Embryonic facial prominence (tissue), 1 donor: ENCODE results near the gene PYROXD2.
A peak's percentile ranks its signal among the peaks of the same experiment; 100 is the strongest.
"Not testable (repeated sequence)": the region's sequence is repeated elsewhere in the genome, so short reads cannot be mapped to it uniquely, and the experiment has no call there.

ENCODE experiments used
- DNase-seq: peaks from one replicate; pipeline ENCODE4 v3.0.0-alpha.2; 2016; ENCODE audit errors: extremely low spot score

Gene PYROXD2

DNA sequence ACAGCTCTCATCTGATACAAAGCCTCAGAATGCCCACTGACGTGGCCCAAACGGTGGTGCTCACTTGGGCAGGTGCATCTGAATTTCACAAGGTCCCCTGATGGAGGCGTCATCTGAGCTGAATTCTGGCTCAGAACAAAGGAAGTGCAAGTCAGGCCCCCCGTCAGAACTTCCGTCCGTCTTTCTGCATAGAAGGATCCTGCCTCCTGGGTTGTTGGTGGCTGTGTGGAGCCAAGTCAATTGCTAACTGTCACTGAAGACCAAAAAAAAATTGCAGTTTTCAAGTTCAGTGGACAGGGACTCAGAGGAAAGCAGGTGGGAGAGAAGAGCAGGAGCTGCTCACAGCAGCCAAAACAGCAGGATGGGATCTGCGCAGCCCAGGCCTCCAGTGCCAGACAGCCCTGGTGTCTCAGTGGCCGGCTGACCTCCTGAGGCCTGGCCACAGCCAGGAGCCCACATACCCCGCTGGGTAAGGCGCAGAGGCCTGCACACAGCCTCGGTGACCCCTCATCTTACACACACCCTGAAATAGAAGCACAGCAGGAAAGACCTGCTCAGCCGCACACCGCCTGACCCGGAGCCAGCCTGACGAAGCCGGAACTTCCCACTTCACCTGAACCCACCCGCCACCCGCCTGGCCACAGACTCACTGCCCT is 49.4 kb downstream of the PYROXD2 start:
- no peak for DNase-seq

DNA sequence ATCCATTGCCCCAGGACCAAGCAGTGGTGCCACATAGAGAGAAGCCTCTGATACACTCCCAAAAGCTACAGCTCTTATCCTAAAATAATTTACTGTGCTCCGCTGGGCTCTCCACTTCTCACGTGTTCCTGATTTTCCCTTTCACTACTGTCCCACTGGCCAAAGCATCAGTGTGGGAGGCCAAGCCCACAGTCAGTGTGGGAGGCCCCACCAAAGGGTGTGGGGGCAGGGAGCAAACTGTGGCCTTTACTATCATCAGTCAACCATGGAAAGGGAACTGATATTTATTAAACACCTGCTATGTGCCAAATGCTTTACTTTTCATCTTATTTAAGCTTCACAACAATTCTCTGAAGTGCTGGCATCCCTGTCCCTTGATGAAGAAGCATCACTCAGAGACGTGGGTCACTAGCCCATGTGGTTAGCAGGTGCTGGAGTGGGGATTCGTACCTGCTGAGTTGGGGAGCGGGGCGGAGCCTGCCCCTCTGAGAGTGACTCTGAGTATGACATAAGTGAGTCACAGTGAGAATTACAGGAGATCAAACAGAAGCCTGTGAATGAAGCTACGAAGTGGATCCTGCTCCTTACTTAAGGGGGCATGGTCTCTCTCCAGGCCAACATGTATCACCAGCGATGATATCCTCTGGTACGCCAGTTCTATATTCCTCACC is 50.4 kb downstream of the PYROXD2 start:
- DNase-seq, result no peak

DNA sequence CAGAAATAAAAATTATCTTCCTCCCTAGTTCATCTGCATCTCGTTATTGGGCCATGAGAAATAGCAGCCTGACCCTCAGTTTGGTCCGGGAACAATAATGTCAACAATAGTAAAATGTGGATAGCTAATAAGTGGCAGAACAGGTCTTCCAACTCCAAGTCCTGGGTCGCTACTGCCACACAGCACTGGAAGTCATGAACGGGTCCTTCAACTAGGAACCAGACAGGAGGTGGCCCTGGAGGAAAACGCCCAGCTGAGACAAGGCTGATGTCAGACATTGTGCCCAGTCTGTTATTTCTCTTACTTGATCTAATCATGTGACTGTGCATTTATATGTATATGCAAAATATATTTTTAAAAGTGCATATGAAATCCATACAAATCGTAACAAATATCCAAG is 51.8 kb downstream of the PYROXD2 start:
- no peak for DNase-seq

DNA sequence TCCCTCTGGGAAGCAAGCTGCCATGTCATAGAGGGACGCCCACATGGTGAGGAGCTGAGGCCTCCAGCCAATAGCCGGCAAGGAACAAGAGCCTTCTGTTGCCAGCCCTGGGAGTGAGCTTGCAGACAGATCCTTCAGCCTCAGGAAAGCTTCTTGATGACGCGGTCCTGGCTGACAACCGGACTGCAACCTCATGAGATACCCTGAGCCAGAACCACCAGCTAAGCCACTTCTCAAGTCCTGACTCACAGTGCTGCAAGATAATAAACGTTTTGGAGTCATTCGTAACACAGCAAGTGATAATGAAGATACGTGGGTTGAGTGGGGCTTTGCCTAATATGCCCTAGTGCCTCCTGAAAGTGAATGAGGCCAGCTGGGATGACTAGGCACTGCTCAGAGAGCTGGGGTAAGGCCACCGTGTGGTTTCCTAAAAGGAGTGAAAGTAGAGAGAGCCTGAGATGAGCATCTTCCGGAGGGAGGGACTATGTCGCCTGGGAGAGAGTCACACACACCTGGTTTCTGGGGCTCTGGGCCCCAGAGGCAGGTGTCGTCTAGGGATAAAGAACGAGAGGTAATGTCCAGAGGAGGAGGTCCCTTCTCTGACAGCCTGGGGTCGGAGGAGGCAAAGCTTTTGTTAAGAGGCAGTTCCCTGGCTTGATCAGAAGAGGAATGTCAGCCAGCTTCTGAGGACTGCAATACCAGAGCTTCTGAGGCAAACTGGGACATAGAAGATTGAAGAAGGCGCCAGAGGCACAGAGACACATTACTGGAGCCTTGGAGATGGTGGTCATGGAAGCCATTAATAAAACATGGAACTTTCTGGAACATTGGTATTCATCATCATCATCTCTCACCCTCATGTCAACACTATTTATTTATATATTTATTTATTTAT is 53.6 kb downstream of the PYROXD2 start:
- no peak for DNase-seq

DNA sequence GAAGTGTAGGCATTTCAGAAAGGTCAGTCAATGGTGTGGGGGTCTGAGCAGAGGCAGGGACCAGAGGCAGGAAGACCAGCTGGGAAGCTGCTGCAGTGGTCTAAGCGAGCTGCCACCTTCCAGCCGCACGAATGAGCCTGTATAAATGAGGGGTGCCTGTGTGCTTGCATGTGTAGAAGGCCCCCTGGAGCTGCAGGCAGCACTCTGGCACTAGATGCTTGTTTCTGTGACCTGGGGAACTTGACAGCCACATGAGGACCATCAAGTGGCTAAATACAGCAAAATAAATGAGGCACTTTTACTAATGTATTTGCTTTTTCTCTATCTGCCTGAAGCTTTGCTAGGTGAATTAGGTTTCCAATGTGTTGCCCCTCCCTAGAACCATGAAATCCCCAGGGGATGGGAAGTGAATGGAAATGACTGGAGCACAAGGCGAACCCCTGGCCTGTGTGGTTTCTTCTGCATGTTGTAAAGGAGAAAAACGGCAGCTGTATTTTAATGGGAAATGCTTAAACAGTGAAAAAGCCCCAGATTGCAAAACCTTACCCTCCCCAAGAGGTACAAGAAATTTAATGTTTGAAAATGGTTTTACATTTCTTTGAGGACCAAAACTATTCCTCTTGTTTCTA is 57.7 kb downstream of the PYROXD2 start:
- no peak for DNase-seq

DNA sequence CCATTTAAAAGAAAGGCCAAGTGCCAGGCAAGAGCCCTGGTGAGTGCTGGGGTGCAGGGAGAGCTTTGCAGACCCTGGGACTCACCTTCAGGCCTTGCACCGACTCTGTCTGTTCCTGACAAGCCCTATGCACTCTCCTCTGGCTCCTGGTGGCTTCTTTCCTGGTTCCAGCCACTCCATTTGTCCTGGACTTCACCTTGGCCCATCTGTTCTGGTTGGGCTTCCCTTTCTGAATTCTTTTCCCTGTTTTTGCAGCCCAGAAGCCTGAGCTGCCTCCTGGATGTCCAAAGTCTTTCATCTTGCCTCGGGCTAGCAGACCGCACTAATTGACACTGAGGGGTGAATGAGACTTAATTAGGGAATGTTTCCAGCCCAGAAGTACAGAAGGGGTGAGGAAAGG is 60.5 kb downstream of the PYROXD2 start:
- DNase-seq, result no peak

DNA sequence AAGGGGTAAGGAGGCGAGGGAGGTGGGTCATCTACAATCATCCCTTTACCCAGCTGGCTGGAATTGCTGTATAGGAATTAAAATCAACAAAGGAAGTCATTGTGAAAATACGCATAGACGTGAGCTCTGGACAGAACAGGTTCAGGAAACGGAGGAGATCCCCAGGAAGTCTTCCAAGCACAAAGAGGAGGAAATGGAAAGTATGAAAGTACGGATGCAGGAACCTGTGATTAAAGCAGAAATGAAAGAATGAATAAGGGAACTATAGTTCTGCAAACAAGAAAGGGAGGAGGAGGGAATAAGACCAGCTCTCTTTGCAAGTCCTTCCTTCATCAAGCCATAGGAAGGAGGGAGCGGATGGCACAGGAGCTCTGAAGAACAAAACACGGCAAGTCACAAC is 61.8 kb downstream of the PYROXD2 start:
- no peak for DNase-seq

DNA sequence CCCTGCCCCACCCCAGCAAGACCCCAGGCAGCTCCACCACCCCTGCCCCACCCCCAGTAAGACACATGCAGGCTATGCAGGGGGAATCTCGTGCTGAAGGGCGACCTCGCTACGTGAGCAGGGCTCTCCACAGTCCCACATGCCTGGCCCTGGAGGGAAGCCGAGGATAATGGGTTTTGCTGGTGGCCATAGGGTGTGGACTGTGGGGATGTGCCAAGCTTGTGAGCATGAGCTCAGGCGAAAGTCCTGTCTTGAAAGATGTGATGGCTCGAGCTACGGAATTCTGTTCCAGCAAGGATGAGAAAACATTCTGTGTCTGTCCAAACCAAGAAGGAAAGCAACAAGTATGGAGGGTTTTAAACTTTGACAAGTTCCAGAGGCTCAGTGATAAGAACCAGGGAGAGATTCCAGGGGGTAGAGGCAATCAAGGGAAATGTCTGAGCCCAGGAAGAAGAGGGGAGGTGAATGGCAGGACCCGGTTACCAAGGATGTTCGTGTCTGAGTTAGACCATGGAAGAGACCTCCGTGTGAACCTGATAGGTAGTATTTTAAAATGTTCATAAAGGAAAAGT is 63.1 kb downstream of the PYROXD2 start:
- no peak for DNase-seq

DNA sequence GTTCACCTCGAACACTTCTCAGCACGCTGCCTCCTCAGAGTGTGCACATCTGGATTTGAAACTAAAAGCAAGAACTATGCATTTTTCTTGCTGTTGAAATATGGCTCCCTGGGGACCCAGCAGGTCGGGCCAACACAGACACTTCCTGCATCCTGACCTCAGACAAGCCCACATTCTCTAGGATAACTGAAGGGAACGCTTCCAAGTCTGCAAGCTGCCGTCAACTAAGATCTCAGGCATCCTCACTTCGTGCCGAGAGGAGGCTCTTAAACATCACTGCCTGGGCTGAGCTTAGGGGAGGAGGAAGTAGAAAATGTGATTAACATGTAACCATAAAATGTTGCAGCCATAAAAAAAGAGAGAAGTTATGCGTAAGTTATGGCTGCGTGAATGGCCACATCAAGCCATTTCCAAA is 65.5 kb downstream of the PYROXD2 start:
- DNase-seq, result peak; percentile 16

DNA sequence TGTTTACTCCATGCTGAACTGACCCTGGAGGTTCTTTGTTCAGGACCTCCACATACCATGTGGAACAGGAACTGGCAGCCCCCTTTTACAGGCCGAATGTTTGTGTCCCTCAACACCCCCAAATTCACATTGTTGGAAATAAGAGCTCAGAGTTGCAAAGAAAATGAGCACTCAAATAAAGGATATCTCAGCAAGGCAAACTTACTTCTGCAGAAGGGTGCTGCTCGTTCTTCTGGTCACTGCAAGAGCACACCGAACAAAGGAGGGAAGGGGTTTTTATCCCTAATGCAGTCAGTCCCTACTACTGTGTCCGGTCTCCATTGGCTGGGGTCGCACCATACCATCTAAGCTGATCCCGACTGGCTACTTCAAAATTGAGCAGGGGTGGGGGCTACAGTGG is 68.1 kb downstream of the PYROXD2 start:
- no peak for DNase-seq

DNA sequence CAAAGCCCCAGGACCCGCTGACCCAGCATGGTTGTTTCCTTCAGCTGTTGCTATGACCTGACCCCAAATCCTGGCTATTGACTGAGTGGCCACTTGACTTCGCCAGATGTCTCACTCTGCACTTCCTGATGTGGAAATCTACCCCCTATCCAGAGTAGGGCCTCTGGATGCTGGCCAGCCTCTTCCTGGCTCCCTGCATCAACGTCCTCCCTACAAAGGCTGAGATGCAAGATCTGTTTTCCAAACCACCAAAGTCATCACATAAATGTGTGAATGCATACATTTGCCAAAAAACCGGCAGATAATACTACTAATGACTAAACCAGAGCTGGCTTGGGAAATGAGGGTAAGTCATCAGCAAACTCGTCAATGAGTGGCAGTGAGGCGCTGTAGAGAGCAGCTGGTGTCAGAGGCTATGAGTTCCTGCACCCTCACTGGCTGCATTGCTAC is 70.4 kb downstream of the PYROXD2 start:
- no peak for DNase-seq

DNA sequence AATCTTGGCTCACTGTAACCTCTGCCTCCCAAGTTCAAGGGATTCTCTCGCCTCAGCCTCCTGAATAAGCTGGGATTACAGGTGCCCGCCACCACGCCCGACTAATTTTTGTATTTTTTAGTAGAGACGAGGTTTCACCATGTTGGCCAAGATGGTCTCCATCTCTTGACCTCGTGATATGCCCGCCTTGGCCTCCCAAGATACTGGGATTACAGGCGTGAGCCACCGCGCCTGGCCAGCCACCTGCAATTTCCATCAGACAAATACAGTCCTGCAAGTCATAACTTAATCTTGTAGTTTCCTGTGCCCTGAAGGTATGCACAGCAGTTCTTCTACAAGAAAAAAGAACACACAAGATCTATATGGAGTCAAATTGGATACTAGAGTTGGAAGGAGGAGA is 73.3 kb downstream of the PYROXD2 start:
- not testable (repeated sequence) for DNase-seq

DNA sequence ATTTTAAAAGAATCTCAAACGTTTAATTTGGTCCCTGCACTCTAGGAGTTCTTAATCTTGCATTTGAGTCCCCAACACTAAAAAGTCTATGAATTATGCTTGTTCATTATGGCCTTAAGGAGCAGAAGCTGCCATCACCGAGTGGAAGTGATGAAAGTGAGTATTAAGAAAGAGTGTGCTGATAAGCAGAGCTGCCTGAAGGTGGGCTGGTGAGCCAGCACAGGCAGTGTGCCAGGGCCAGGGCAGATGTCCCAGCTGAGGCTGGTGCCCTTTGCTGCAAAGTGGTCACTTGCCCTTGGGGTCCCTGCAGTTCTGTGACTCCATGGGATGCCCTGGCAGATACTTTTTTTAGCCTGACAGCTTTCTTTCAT is 74.1 kb downstream of the PYROXD2 start:
- DNase-seq, result no peak

DNA sequence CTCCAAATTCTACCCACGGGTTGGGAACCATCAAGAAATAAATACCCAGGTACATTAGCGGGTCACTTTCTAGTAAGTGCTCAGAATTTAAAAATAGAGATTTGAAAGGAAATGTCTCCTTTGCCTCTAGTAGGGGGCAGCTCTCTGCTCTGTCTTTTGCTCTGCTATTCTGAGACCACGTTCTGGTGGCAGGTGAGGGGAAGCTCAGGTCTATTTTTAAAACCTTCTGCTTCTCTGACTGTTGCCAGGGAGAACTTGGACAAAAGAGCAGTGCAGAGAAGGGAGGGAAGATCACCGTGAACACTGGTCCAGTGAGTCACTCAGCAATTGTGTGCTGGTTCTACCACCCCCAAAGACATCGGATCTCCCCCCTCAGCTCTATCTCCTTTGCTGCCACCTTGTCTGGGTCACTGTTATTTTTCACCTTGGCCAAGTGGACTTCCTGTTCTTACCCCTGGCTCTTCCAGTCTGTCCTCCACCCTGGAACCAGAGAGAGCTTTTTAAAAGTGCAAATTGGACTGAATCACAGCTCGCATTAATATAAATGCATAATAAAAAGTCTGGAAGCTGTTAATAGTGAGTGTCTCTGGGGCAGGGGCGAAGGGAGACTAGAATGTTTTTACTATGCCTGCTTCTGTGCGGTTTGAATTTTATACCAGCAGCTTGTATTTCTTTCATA is 74.6 kb downstream of the PYROXD2 start:
- no peak for DNase-seq

DNA sequence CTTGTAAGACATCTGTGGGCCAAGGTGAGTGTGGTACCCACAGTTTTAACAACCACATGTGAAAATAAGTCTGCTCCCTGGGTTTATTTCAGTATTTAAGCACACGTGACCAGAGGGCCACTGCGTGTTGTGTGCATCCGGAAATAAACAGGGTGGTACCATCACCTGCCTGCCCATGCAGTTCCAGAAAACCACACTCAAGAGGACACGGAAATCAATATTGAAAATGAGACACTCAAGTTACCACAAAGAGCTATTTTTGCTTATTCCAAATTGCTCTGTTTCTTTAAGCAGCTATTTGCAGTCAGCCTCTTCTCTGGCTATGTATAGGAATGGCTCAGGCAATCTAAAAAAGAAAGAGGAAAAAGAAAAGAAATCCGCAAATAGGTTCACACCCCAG is 75.2 kb downstream of the PYROXD2 start:
- no peak for DNase-seq

DNA sequence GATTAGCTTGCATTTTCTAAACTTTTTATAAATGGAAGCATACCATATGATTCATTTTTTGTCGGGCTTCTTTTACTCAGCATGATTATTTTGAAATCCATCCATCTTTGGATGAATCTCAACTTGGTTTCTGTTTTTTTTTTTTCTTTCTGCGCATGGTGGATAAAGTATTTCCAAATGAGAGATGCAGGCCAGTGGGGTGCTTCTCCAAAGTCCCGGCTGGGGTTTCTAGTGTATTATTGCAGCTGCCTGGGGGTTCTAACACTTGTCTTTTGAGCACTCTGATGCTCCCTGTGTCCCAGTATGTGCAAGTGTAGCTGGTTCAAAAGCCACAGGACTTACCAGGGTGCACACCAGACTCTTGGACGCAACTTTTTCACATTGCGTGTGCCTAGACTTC is 76.1 kb downstream of the PYROXD2 start:
- DNase-seq, result no peak

DNA sequence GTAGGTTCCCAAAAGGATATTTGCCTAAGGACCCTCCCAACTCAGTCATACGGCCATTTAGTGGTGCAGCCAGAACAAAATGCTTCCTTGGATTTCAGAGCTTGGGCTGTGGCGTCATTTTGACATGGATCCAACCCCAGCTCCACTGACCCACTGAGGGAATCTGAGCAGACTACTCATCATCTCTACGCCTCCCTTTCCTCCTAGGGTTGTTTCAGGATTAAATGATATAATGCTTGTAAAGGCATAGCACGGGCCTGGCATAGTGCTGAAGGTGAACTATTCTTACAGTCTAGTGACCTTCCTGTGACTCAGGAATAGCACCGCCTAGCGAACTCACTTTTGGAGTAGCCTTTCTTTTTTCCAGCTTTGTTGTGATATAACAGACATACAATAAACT is 76.7 kb downstream of the PYROXD2 start:
- no peak for DNase-seq

DNA sequence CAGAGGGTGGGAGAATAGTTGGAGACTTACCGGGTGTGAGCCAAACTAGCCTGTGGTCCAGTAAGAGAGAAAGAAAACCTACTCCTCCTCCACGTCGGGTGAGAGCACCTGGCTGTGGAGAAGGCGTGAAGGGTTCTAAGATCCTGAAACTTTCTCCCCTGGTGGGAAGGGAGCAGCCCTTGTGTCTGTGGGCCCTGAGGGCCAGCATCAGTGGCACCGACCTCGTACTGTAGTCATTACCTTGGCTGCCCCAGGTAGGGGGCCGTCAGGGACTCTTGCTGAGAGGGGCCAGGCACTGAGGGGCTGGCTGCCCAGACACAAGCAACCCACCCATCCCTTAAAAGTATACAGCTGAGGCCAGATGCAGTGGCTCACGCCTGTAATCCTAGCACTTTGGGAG is 77.5 kb downstream of the PYROXD2 start:
- DNase-seq, result no peak
